Stimulated activated CD8-positive, alpha-beta memory T cell treated with anti-CD3 and anti-CD28 coated beads, Interleukin-4, amount 100 ng/mL, for 4 hours (primary cell): Measurements from ENCODE around the gene IVNS1ABP.
"Not testable (repeated sequence)": the region's sequence is repeated elsewhere in the genome, so short reads cannot be mapped to it uniquely, and the experiment has no call there.

Source experiments
- DNase-seq, 2 donors: peaks; one replicate each; pipeline ENCODE4 v3.0.0-alpha.2; 2020; ENCODE audit warnings: low read depth in 2 of 2, low spot score in 1 of 2

IVNS1ABP gene

GRCh38 chr1:185334182-185334581 lies 17.1 kb upstream of the IVNS1ABP start:
- no peak for DNase-seq

GRCh38 chr1:185328255-185328654 lies 11.2 kb upstream of the IVNS1ABP start:
- DNase-seq, result no peak

- no peak for DNase-seq
These were observed 8.4 kb upstream of the IVNS1ABP start for GRCh38 chr1:185325413-185325812.

- DNase-seq, result no peak
These were observed 7.1 kb upstream of the IVNS1ABP start for GRCh38 chr1:185324118-185324517.

- DNase-seq, result no peak
These were observed 5.6 kb upstream of the IVNS1ABP start for GRCh38 chr1:185322636-185323035.

GRCh38 chr1:185321653-185322221 lies 4.7 kb upstream of the IVNS1ABP start:
- DNase-seq, result not testable (repeated sequence)

- not testable (repeated sequence) for DNase-seq
These were observed 4.1 kb upstream of the IVNS1ABP start for GRCh38 chr1:185321104-185321503.

- DNase-seq, result no peak
These were observed 2.1 kb upstream of the IVNS1ABP start for GRCh38 chr1:185319139-185319475.

GRCh38 chr1:185318431-185319138 lies 1.5 kb upstream of the IVNS1ABP start:
- no peak for DNase-seq

- DNase-seq, result peak; percentile 49 to 63
These were observed 855 bp upstream of the IVNS1ABP start for GRCh38 chr1:185317886-185318310.

- DNase-seq, result peak; percentile 78 to 89
These were observed 645 bp downstream of the IVNS1ABP start for GRCh38 chr1:185316163-185317033.

GRCh38 chr1:185315445-185316071 lies 1.5 kb downstream of the IVNS1ABP start:
- DNase-seq, result no peak

GRCh38 chr1:185314411-185314810 lies 2.6 kb downstream of the IVNS1ABP start:
- DNase-seq, result no peak

GRCh38 chr1:185312361-185313138 lies 4.5 kb downstream of the IVNS1ABP start:
- DNase-seq, result no peak

- no peak for DNase-seq
These were observed 5.3 kb downstream of the IVNS1ABP start for GRCh38 chr1:185311589-185312225.

- no peak for DNase-seq
These were observed 7.5 kb downstream of the IVNS1ABP start for GRCh38 chr1:185309566-185309965.

GRCh38 chr1:185308126-185308525 lies 8.9 kb downstream of the IVNS1ABP start:
- DNase-seq, result no peak

GRCh38 chr1:185305419-185305818 lies 11.6 kb downstream of the IVNS1ABP start:
- DNase-seq, result no peak

GRCh38 chr1:185300152-185300551 lies 16.9 kb downstream of the IVNS1ABP start:
- DNase-seq, result no peak

- DNase-seq, result no peak
These were observed 19.1 kb downstream of the IVNS1ABP start for GRCh38 chr1:185297982-185298381.
